ENCODE data around the gene OR2W1.

OR2W1 gene

DNA sequence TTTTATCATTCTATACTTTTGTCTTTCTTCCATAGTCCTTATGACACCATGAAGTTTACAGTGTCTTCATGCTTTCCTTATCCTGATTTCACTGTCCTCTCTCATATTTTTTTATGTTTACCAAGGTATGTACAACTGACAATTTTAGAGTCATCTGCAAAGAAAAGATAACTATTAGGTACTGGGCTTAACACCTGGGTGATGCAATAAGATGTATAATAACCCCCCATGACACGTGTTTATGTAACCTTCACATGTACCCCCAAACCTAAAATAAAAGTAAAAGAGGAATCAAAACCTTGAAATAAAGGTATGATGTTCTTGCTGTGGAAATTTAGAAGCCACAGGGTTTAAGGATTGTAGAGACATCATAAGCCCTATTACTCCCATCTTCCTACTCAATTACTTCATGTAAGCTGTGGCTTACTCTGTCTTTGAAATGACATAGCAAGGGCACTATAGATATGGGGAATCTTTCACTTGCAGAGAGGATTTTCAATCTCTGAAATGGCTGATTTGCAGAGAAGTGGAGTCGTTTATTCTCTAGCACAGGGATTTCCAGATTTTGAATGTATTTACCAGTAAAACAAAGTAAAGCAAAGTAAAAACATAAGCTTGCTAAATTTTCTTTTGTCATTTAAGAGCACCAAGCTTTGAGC is 18.9 kb downstream of the OR2W1 start:
- Histone ChIP-seq H4K20me1 (ENCODE audit: low read depth, low read length) (no peaks in the 10 kb centered on the region), H3K36me3 (ENCODE audit: low read length) (no peaks in the 10 kb centered on the region), H3K9me2 (replicated peaks; ENCODE audit: insufficient read depth, low read length) (no peaks in the 10 kb centered on the region; the same call in 1 of the 2 replicates), H2AFZ (ENCODE audit: low read depth, low read length, severe bottlenecking) (no peak overlapping the region), H3K4me2 (ENCODE audit: low read depth, low read length, poor library complexity, severe bottlenecking) (no peak overlapping the region), H3K9ac (ENCODE audit: low read length) (no peak overlapping the region), H3F3A (ENCODE audit: insufficient read depth) (no peaks in the 10 kb centered on the region), H3K27me3 (ENCODE audit: low read length) (0 out of 2 replicates have a peak, but pooled peaks cover 5% of the 10 kb centered on the region), H3K4me3 (ENCODE audit: insufficient read depth, low read length, poor library complexity, severe bottlenecking) (no peak overlapping the region), H3K9me3 (ENCODE audit: insufficient read depth, low read length) (no peaks in the 10 kb centered on the region), H3K79me2 (ENCODE audit: insufficient read depth, low read length) (no peaks in the 10 kb centered on the region), H3K27ac (ENCODE audit: low read depth, low read length) (no peak overlapping the region)
- no peak for TF ChIP-seq CTCF (IDR thresholded peaks at IDR 0.05; ENCODE audit: insufficient read depth, low read length, poor library complexity, severe bottlenecking)
- no peak for TF ChIP-seq EZH2phosphoT487 (conservative IDR thresholded peaks at IDR 0.05; ENCODE audit: low read length)

- H3K9me2 ChIP-seq (replicated peaks; ENCODE audit: insufficient read depth, low read length) = no peaks in the 10 kb centered on the region; the same call in 1 of the 2 replicates
- 0 out of 2 replicates have a peak, but pooled peaks cover 5% of the 10 kb centered on the region for H3K27me3 ChIP-seq (ENCODE audit: low read length)
- no peaks in the 10 kb centered on the region for H3K9me3 ChIP-seq (ENCODE audit: insufficient read depth, low read length)
- H3K27ac ChIP-seq (ENCODE audit: low read depth, low read length) = no peak overlapping the region
- H3K36me3 ChIP-seq (ENCODE audit: low read length) = no peaks in the 10 kb centered on the region
- no peak overlapping the region for H3K9ac ChIP-seq (ENCODE audit: low read length)
- no peak overlapping the region for H3K4me2 ChIP-seq (ENCODE audit: low read depth, low read length, poor library complexity, severe bottlenecking)
- H3F3A ChIP-seq (ENCODE audit: insufficient read depth) = no peaks in the 10 kb centered on the region
- no peaks in the 10 kb centered on the region for H3K79me2 ChIP-seq (ENCODE audit: insufficient read depth, low read length)
- TF ChIP-seq EZH2phosphoT487 (conservative IDR thresholded peaks at IDR 0.05; ENCODE audit: low read length) (no peak), CTCF (IDR thresholded peaks at IDR 0.05; ENCODE audit: insufficient read depth, low read length, poor library complexity, severe bottlenecking) (no peak)
- no peaks in the 10 kb centered on the region for H4K20me1 ChIP-seq (ENCODE audit: low read depth, low read length)
- H2AFZ ChIP-seq (ENCODE audit: low read depth, low read length, severe bottlenecking) = no peak overlapping the region
- no peak overlapping the region for H3K4me3 ChIP-seq (ENCODE audit: insufficient read depth, low read length, poor library complexity, severe bottlenecking)
Measured at GRCh38 chr6:29021434-29021833, 23.5 kb downstream of the OR2W1 start.

DNA sequence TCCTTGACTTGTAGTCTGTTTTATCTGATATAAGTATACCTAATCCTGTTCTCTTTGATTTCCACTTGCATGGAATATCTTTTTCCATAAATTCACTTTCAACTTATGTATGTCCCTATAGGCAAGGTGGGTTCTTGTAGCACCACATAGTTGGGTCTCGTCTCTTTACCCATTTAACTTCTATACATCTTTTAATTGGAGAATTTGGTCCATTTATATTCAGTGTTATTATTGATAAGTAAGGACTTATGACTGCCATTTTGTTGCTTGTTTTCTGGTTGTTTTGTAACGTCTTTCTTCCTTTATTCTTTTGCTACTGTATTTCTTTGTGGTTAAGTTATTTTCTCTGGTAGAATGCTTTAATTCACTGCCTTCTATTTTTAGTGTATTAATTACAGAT is 25.3 kb downstream of the OR2W1 start:
- Histone ChIP-seq H3K4me3 (ENCODE audit: insufficient read depth, low read length, poor library complexity, severe bottlenecking) (no peak overlapping the region), H3K27me3 (ENCODE audit: low read length) (0 out of 2 replicates have a peak, but pooled peaks cover 5% of the 10 kb centered on the region), H3K9ac (ENCODE audit: low read length) (no peak overlapping the region), H3K9me3 (ENCODE audit: insufficient read depth, low read length) (no peaks in the 10 kb centered on the region), H3K9me2 (replicated peaks; ENCODE audit: insufficient read depth, low read length) (no peaks in the 10 kb centered on the region), H3K36me3 (ENCODE audit: low read length) (no peaks in the 10 kb centered on the region), H3K4me2 (ENCODE audit: low read depth, low read length, poor library complexity, severe bottlenecking) (no peak overlapping the region), H3K79me2 (ENCODE audit: insufficient read depth, low read length) (no peaks in the 10 kb centered on the region), H3F3A (ENCODE audit: insufficient read depth) (no peaks in the 10 kb centered on the region), H3K27ac (ENCODE audit: low read depth, low read length) (no peak overlapping the region), H2AFZ (ENCODE audit: low read depth, low read length, severe bottlenecking) (no peak overlapping the region), H4K20me1 (ENCODE audit: low read depth, low read length) (no peaks in the 10 kb centered on the region)
- TF ChIP-seq EZH2phosphoT487 (conservative IDR thresholded peaks at IDR 0.05; ENCODE audit: low read length) (no peak), CTCF (IDR thresholded peaks at IDR 0.05; ENCODE audit: insufficient read depth, low read length, poor library complexity, severe bottlenecking) (no peak)
